ENCODE data around the gene MEF2D.

DNA sequence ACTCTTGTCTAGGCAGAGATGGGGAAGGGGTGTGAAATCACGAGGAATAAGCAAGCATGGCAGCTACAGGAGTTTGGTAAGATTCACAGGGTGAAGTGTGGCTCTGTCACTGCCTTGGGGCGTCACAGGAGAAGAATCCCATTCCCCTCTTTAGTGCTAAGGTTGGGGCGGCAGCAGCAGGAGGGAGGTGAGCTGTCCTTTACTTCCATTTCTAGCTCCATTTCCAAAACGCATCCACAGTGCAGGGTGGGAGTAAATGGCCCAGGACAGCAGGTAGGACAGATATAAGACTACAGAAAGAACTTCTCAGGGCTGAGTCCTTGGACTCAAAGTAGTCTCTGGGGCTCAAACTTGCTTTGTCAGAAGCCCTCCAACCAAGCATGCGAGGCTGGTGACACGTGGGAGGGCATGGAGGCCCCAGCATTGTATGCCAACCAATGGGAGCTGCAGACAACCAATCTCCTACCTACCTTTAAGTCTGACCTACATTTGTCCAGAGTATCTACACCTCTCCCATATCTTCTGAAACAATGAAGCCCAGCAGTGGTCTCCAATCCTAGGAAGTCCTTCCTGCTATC lies 8.5 kb downstream of the MEF2D start:
- TF ChIP-seq, protein P1, sequence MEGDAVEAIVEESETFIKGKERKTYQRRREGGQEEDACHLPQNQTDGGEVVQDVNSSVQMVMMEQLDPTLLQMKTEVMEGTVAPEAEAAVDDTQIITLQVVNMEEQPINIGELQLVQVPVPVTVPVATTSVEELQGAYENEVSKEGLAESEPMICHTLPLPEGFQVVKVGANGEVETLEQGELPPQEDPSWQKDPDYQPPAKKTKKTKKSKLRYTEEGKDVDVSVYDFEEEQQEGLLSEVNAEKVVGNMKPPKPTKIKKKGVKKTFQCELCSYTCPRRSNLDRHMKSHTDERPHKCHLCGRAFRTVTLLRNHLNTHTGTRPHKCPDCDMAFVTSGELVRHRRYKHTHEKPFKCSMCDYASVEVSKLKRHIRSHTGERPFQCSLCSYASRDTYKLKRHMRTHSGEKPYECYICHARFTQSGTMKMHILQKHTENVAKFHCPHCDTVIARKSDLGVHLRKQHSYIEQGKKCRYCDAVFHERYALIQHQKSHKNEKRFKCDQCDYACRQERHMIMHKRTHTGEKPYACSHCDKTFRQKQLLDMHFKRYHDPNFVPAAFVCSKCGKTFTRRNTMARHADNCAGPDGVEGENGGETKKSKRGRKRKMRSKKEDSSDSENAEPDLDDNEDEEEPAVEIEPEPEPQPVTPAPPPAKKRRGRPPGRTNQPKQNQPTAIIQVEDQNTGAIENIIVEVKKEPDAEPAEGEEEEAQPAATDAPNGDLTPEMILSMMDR (conservative IDR thresholded peaks at IDR 0.05; ENCODE audit: low read length) = no peak
- no peak for TF ChIP-seq EZH2phosphoT487 (IDR thresholded peaks at IDR 0.05; ENCODE audit: borderline replicate concordance)
